ENCODE results near the gene SPRR5.

SPRR5 gene

GRCh38 chr1:152969036-152969435 is 22.0 kb downstream of the SPRR5 start:
- H3K4me3 ChIP-seq (ENCODE audit: low read depth, low read length) = no peak overlapping the region
- no peak overlapping the region for H3K9ac ChIP-seq (ENCODE audit: low read depth, low read length)
- no peaks in the 10 kb centered on the region for H3K9me3 ChIP-seq (ENCODE audit: control insufficient read depth, insufficient read depth, low read length)
- no peaks in the 10 kb centered on the region for H3K4me1 ChIP-seq (ENCODE audit: control insufficient read depth, insufficient read depth, low read length)
- H3K36me3 ChIP-seq (ENCODE audit: control insufficient read depth, insufficient read depth, low read length) = no peaks in the 10 kb centered on the region
- H3K27me3 ChIP-seq (ENCODE audit: control insufficient read depth, insufficient read depth, low read length) = no peaks in the 10 kb centered on the region

GRCh38 chr1:152970495-152970894 is 23.5 kb downstream of the SPRR5 start, which contains the start of gene SPRR4:
TSS of gene SPRR4 (plus strand) at chr1:152970648. CDS start at chr1:152971891, 1,243 bp downstream.
- H3K36me3 ChIP-seq (ENCODE audit: control insufficient read depth, insufficient read depth, low read length) = no peaks in the 10 kb centered on the region
- no peak within 1 kb of the TSS for H3K9ac ChIP-seq (ENCODE audit: low read depth, low read length)
- no peaks in the 10 kb centered on the region for H3K4me1 ChIP-seq (ENCODE audit: control insufficient read depth, insufficient read depth, low read length)
- no peaks in the 10 kb centered on the region for H3K9me3 ChIP-seq (ENCODE audit: control insufficient read depth, insufficient read depth, low read length)
- H3K27me3 ChIP-seq (ENCODE audit: control insufficient read depth, insufficient read depth, low read length) = no peaks in the 10 kb centered on the region
- H3K4me3 ChIP-seq (ENCODE audit: low read depth, low read length) = no peak within 1 kb of the TSS

GRCh38 chr1:152972196-152972886 is 25.3 kb downstream of the SPRR5 start:
- no peaks in the 10 kb centered on the region for H3K4me1 ChIP-seq (ENCODE audit: control insufficient read depth, insufficient read depth, low read length)
- no peaks in the 10 kb centered on the region for H3K9me3 ChIP-seq (ENCODE audit: control insufficient read depth, insufficient read depth, low read length)
- H3K4me3 ChIP-seq (ENCODE audit: low read depth, low read length) = no peak overlapping the region
- no peak overlapping the region for H3K9ac ChIP-seq (ENCODE audit: low read depth, low read length)
- H3K27me3 ChIP-seq (ENCODE audit: control insufficient read depth, insufficient read depth, low read length) = no peaks in the 10 kb centered on the region
- H3K36me3 ChIP-seq (ENCODE audit: control insufficient read depth, insufficient read depth, low read length) = no peaks in the 10 kb centered on the region

- Histone ChIP-seq H3K9me3 (ENCODE audit: control insufficient read depth, insufficient read depth, low read length) (no peaks in the 10 kb centered on the region), H3K4me3 (ENCODE audit: low read depth, low read length) (no peak overlapping the region), H3K27me3 (ENCODE audit: control insufficient read depth, insufficient read depth, low read length) (peaks cover 4% of the 10 kb centered on the region), H3K36me3 (ENCODE audit: control insufficient read depth, insufficient read depth, low read length) (no peaks in the 10 kb centered on the region), H3K9ac (ENCODE audit: low read depth, low read length) (no peak overlapping the region), H3K4me1 (ENCODE audit: control insufficient read depth, insufficient read depth, low read length) (no peaks in the 10 kb centered on the region)
These were observed 29.7 kb downstream of the SPRR5 start for GRCh38 chr1:152976688-152977087.

GRCh38 chr1:152977614-152978013 is 30.6 kb downstream of the SPRR5 start:
- no peaks in the 10 kb centered on the region for H3K36me3 ChIP-seq (ENCODE audit: control insufficient read depth, insufficient read depth, low read length)
- no peak overlapping the region for H3K4me3 ChIP-seq (ENCODE audit: low read depth, low read length)
- peaks cover 4% of the 10 kb centered on the region for H3K27me3 ChIP-seq (ENCODE audit: control insufficient read depth, insufficient read depth, low read length)
- no peak overlapping the region for H3K9ac ChIP-seq (ENCODE audit: low read depth, low read length)
- H3K9me3 ChIP-seq (ENCODE audit: control insufficient read depth, insufficient read depth, low read length) = no peaks in the 10 kb centered on the region
- no peaks in the 10 kb centered on the region for H3K4me1 ChIP-seq (ENCODE audit: control insufficient read depth, insufficient read depth, low read length)

GRCh38 chr1:152980676-152981075 is 33.7 kb downstream of the SPRR5 start:
- no peak overlapping the region for H3K4me3 ChIP-seq (ENCODE audit: low read depth, low read length)
- no peaks in the 10 kb centered on the region for H3K4me1 ChIP-seq (ENCODE audit: control insufficient read depth, insufficient read depth, low read length)
- H3K36me3 ChIP-seq (ENCODE audit: control insufficient read depth, insufficient read depth, low read length) = no peaks in the 10 kb centered on the region
- peaks cover 4% of the 10 kb centered on the region for H3K27me3 ChIP-seq (ENCODE audit: control insufficient read depth, insufficient read depth, low read length)
- no peak overlapping the region for H3K9ac ChIP-seq (ENCODE audit: low read depth, low read length)
- no peaks in the 10 kb centered on the region for H3K9me3 ChIP-seq (ENCODE audit: control insufficient read depth, insufficient read depth, low read length)

GRCh38 chr1:152981146-152981871 is 34.3 kb downstream of the SPRR5 start:
- Histone ChIP-seq H3K4me3 (ENCODE audit: low read depth, low read length) (no peak overlapping the region), H3K27me3 (ENCODE audit: control insufficient read depth, insufficient read depth, low read length) (peaks cover 4% of the 10 kb centered on the region)

GRCh38 chr1:152982076-152982475 is 35.1 kb downstream of the SPRR5 start:
- Histone ChIP-seq H3K4me1 (ENCODE audit: control insufficient read depth, insufficient read depth, low read length) (no peaks in the 10 kb centered on the region), H3K36me3 (ENCODE audit: control insufficient read depth, insufficient read depth, low read length) (no peaks in the 10 kb centered on the region)

More at GRCh38 chr1:152981146-152981871, 34.3 kb downstream of the SPRR5 start:
- H3K9me3 ChIP-seq (ENCODE audit: control insufficient read depth, insufficient read depth, low read length) = no peaks in the 10 kb centered on the region
- H3K9ac ChIP-seq (ENCODE audit: low read depth, low read length) = no peak overlapping the region
- no peaks in the 10 kb centered on the region for H3K4me1 ChIP-seq (ENCODE audit: control insufficient read depth, insufficient read depth, low read length)
- no peaks in the 10 kb centered on the region for H3K36me3 ChIP-seq (ENCODE audit: control insufficient read depth, insufficient read depth, low read length)

GRCh38 chr1:152983234-152983633 is 36.2 kb downstream of the SPRR5 start:
- no peak overlapping the region for H3K9ac ChIP-seq (ENCODE audit: low read depth, low read length)
- no peaks in the 10 kb centered on the region for H3K9me3 ChIP-seq (ENCODE audit: control insufficient read depth, insufficient read depth, low read length)
- no peaks in the 10 kb centered on the region for H3K4me1 ChIP-seq (ENCODE audit: control insufficient read depth, insufficient read depth, low read length)
- no peaks in the 10 kb centered on the region for H3K36me3 ChIP-seq (ENCODE audit: control insufficient read depth, insufficient read depth, low read length)
- H3K4me3 ChIP-seq (ENCODE audit: low read depth, low read length) = no peak overlapping the region
- no peaks in the 10 kb centered on the region for H3K27me3 ChIP-seq (ENCODE audit: control insufficient read depth, insufficient read depth, low read length)

More at GRCh38 chr1:152982076-152982475, 35.1 kb downstream of the SPRR5 start:
- H3K27me3 ChIP-seq (ENCODE audit: control insufficient read depth, insufficient read depth, low read length) = peaks cover 4% of the 10 kb centered on the region
- H3K4me3 ChIP-seq (ENCODE audit: low read depth, low read length) = no peak overlapping the region
- no peaks in the 10 kb centered on the region for H3K9me3 ChIP-seq (ENCODE audit: control insufficient read depth, insufficient read depth, low read length)
- H3K9ac ChIP-seq (ENCODE audit: low read depth, low read length) = no peak overlapping the region

- H3K9me3 ChIP-seq (ENCODE audit: control insufficient read depth, insufficient read depth, low read length) = no peaks in the 10 kb centered on the region
These were observed 36.7 kb downstream of the SPRR5 start, which contains the start of gene SPRR1A for GRCh38 chr1:152983743-152984142. TSS of gene SPRR1A (plus strand) at chr1:152984081. CDS start at chr1:152985231, 1,150 bp downstream.

GRCh38 chr1:152986578-152986977 is 39.6 kb downstream of the SPRR5 start:
- H3K27me3 ChIP-seq (ENCODE audit: control insufficient read depth, insufficient read depth, low read length) = no peaks in the 10 kb centered on the region
- H3K4me1 ChIP-seq (ENCODE audit: control insufficient read depth, insufficient read depth, low read length) = no peaks in the 10 kb centered on the region
- H3K9me3 ChIP-seq (ENCODE audit: control insufficient read depth, insufficient read depth, low read length) = no peaks in the 10 kb centered on the region
- no peaks in the 10 kb centered on the region for H3K36me3 ChIP-seq (ENCODE audit: control insufficient read depth, insufficient read depth, low read length)
- no peak overlapping the region for H3K4me3 ChIP-seq (ENCODE audit: low read depth, low read length)
- no peak overlapping the region for H3K9ac ChIP-seq (ENCODE audit: low read depth, low read length)

More at GRCh38 chr1:152983743-152984142, 36.7 kb downstream of the SPRR5 start, which contains the start of gene SPRR1A:
- Histone ChIP-seq H3K9ac (ENCODE audit: low read depth, low read length) (no peak within 1 kb of the TSS), H3K4me1 (ENCODE audit: control insufficient read depth, insufficient read depth, low read length) (no peaks in the 10 kb centered on the region), H3K4me3 (ENCODE audit: low read depth, low read length) (no peak within 1 kb of the TSS), H3K27me3 (ENCODE audit: control insufficient read depth, insufficient read depth, low read length) (no peaks in the 10 kb centered on the region), H3K36me3 (ENCODE audit: control insufficient read depth, insufficient read depth, low read length) (no peaks in the 10 kb centered on the region)

- H3K4me3 ChIP-seq (ENCODE audit: low read depth, low read length) = no peak overlapping the region
- no peaks in the 10 kb centered on the region for H3K36me3 ChIP-seq (ENCODE audit: control insufficient read depth, insufficient read depth, low read length)
- H3K9me3 ChIP-seq (ENCODE audit: control insufficient read depth, insufficient read depth, low read length) = no peaks in the 10 kb centered on the region
- H3K9ac ChIP-seq (ENCODE audit: low read depth, low read length) = no peak overlapping the region
- no peaks in the 10 kb centered on the region for H3K4me1 ChIP-seq (ENCODE audit: control insufficient read depth, insufficient read depth, low read length)
- no peaks in the 10 kb centered on the region for H3K27me3 ChIP-seq (ENCODE audit: control insufficient read depth, insufficient read depth, low read length)
These were observed 46.2 kb downstream of the SPRR5 start for GRCh38 chr1:152993186-152993585.

Data from iPS-15b (cell line).